ENCODE data around the gene ANKRD12. TPM values are rescaled to one million over a fixed set of nuclear protein-coding genes. Genes with fewer than 3 reads are reported as not detected.
A peak's percentile ranks its signal among the peaks of the same experiment; 100 is the strongest.

ANKRD12 gene
- total RNA-seq, 6 donors from 2014 or later: 32.8 to 80.7 (median 65.6) TPM

DNA sequence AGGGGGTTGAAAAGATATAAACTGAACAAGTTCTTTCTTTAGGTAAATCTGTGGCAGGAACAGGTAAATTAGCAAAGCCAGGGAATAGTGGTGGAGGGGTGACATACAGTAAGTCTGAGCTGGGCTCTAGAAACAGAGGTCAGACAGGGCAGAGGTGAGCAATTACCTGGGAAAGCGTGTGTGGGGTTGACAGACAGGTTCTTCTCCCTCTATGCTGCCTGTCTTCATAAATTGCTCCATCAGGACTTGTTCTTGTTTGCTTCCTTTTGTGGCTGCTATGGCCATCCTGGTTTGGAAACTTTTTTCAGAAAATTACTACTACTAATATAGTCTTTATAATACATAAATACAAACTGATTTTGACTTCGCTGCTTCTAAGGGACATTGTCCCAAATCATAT is 3.4 kb upstream of the ANKRD12 start:
- H3K27ac ChIP-seq: peak overlapping the region in 1 of 4 donors; percentile 11
- ATAC-seq (ENCODE audit: low FRiP score in 2 of 2): no peak
- no peaks in the 10 kb centered on the region for H3K9me3 ChIP-seq
- DNase-seq: no peak
- H3K4me3 ChIP-seq: no peak overlapping the region
- TF ChIP-seq EP300 (IDR thresholded peaks at IDR 0.05) (no peak), POLR2AphosphoS5 (IDR thresholded peaks at IDR 0.05) (no peak), POLR2A (IDR thresholded peaks at IDR 0.05) (no peak)
- TF ChIP-seq, protein P1, sequence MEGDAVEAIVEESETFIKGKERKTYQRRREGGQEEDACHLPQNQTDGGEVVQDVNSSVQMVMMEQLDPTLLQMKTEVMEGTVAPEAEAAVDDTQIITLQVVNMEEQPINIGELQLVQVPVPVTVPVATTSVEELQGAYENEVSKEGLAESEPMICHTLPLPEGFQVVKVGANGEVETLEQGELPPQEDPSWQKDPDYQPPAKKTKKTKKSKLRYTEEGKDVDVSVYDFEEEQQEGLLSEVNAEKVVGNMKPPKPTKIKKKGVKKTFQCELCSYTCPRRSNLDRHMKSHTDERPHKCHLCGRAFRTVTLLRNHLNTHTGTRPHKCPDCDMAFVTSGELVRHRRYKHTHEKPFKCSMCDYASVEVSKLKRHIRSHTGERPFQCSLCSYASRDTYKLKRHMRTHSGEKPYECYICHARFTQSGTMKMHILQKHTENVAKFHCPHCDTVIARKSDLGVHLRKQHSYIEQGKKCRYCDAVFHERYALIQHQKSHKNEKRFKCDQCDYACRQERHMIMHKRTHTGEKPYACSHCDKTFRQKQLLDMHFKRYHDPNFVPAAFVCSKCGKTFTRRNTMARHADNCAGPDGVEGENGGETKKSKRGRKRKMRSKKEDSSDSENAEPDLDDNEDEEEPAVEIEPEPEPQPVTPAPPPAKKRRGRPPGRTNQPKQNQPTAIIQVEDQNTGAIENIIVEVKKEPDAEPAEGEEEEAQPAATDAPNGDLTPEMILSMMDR (IDR thresholded peaks at IDR 0.05): no peak
- no peaks in the 10 kb centered on the region for H3K27me3 ChIP-seq
- H3K4me1 ChIP-seq: peaks cover 6 to 15% (median 13%) of the 10 kb centered on the region in 4 donors
- WGBS, 2 donors: 80 to 90% methylated on average over 2 of the region's 2 CpGs
- peaks cover 3 to 45% (median 12%) of the 10 kb centered on the region in 4 donors for H3K36me3 ChIP-seq

DNA sequence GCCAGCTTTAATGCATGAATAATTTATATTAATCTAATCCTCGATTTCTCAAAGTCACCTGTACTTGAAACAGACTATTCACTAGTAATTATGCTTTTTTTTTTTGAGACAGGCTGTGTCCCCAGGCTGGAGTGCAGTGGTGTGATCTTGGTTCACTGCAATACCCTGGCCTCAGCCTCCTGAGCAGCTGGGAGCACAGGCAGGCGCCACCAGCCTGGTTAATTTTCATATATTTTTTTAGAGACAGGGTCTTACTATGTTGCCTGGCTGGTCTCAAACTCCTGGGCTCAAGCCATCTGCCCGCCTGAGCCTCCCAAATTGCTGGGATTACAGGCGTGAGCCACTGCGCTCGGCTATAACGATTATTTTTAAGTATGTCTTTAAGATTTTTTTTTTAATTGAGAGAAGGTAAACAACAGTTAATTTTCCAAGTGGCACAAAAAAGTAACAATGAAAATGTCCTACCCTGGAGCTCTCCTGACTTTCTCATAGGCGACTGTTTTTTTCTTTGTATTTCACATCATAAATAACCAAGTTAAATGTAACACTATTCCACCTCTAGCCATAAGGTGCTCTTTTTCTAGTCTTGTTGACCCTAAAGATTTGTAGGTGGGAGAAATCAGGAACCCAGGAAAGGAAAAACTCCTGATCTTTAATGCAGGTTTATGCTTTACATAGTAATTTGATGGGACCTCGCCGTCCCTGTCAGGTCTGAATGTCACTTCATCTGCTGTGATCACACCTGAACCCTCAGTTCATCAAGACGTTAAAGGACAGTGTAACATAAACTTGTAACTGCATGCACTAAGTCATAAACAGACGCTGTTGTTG is 1.3 kb upstream of the ANKRD12 start:
- Histone ChIP-seq H3K4me3 (peak overlapping the region; percentile 54 to 83 (median 82)), H3K9me3 (no peaks in the 10 kb centered on the region), H3K4me1 (peaks cover 22 to 36% (median 33%) of the 10 kb centered on the region in 4 donors), H3K27me3 (no peaks in the 10 kb centered on the region), H3K36me3 (peaks cover 0 to 25% (median 5%) of the 10 kb centered on the region in 4 donors), H3K27ac (peak overlapping the region; percentile 98 to 100 (median 99))
- 58 to 59% methylated on average over 12 of the region's 12 CpGs for WGBS, 2 donors
- TF ChIP-seq POLR2AphosphoS5 (IDR thresholded peaks at IDR 0.05): no peak
- no peak for TF ChIP-seq POLR2A (IDR thresholded peaks at IDR 0.05)
- TF ChIP-seq, protein P1 (IDR thresholded peaks at IDR 0.05): no peak
- TF ChIP-seq EP300 (IDR thresholded peaks at IDR 0.05): no peak
- no peak for DNase-seq
- ATAC-seq (ENCODE audit: low FRiP score in 2 of 2): no peak

DNA sequence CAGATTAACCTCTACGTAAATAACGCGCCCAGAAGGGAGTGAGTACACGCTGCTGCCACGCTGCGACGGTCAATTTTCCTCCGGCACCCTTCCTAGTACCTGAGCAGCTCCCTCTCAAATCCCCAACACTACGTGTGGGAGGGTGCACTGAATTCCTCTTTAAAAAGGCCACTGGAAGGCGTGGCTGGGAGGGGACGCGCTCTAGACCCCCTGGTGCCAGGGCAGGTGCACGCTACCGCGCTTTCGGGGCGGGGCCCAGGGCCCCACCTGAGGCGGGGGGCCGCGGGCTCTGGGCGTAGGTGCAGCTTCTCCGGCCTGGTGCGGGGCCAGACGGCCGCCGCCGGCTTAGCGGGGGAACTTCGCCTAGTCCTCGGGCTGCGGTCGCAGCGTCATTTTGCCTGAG is 668 bp upstream of the ANKRD12 start:
- H3K4me3 ChIP-seq: peak overlapping the region; percentile 54 to 83 (median 82)
- ATAC-seq (ENCODE audit: low FRiP score in 2 of 2) (peak; percentile 30 to 73), DNase-seq (peak in 1 of 2 donors; percentile 93)
- peak overlapping the region; percentile 98 to 100 (median 99) for H3K27ac ChIP-seq
- peaks cover 26 to 42% (median 37%) of the 10 kb centered on the region in 4 donors for H3K4me1 ChIP-seq
- TF ChIP-seq, protein P1 (IDR thresholded peaks at IDR 0.05): no peak
- TF ChIP-seq POLR2A (IDR thresholded peaks at IDR 0.05): no peak
- TF ChIP-seq POLR2AphosphoS5 (IDR thresholded peaks at IDR 0.05): no peak
- TF ChIP-seq EP300 (IDR thresholded peaks at IDR 0.05): no peak
- H3K36me3 ChIP-seq: peaks cover 0 to 19% (median 3%) of the 10 kb centered on the region in 4 donors
- H3K9me3 ChIP-seq: no peaks in the 10 kb centered on the region
- H3K27me3 ChIP-seq: no peaks in the 10 kb centered on the region
- 2% methylated on average over 10 to 33 of the region's 33 CpGs for WGBS, 2 donors

DNA sequence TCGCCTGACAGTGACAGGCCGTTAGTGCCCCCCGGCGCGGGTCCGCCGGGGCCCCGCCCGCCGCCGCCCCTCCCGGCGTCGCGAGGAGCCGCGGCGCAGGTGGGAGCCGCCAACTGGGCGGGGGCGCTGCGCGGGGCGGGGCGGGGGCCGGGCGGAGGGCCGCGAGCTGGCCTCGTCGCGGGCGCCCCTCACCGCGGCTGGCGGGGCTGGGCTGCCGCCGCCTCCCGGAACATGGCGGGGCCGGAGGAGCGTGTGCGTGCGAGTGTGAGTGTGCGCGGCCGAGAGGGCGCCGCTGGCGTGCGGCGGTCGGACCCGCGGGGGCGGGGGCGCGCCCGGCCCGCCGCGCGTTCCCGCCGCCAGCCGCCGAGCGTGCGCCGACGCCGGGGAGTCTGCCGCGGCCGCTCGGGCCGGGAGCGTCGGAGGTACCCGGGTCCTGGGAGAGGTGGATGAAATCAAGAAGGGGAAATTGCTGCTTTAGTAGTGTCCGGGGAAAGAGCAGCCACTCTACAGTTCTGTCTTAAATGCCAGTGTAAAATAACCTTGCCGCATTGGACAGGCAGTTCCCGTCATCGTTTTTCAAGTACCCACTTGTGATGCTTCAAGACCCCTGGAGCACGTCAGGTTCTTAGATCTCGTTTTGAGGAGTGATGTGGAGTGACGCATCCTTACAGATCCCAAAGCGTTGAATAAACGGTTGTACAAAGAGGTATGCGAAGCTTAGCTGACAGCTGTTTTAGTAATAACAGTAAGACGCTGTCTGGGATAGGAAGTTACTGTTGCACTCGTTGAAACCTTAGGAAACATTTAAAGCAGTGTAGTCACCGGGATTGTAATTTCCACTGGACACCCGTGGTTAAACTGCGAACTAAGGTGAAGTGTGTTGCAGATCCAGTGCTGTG is 836 bp downstream of the ANKRD12 start:
- ATAC-seq (ENCODE audit: low FRiP score in 2 of 2) (peak; percentile 3 to 50), DNase-seq (peak; percentile 63 to 94)
- H3K36me3 ChIP-seq: peaks cover 0 to 8% (median under 1%) of the 10 kb centered on the region in 4 donors
- no peaks in the 10 kb centered on the region for H3K27me3 ChIP-seq
- TF ChIP-seq, protein P1 (IDR thresholded peaks at IDR 0.05): no peak
- TF ChIP-seq POLR2AphosphoS5 (IDR thresholded peaks at IDR 0.05) (peak; percentile 57 to 61), POLR2A (IDR thresholded peaks at IDR 0.05) (peak in 3 of 4 donors; percentile 10 to 55 (median 43)), EP300 (IDR thresholded peaks at IDR 0.05) (no peak)
- WGBS, 2 donors: 0 to 1% methylated on average over 26 to 30 of the region's 95 CpGs
- peak overlapping the region; percentile 54 to 83 (median 78) for H3K4me3 ChIP-seq
- peak overlapping the region; percentile 98 to 100 (median 99) for H3K27ac ChIP-seq
- no peaks in the 10 kb centered on the region for H3K9me3 ChIP-seq
- peaks cover 41 to 57% (median 50%) of the 10 kb centered on the region in 4 donors for H3K4me1 ChIP-seq

Measured in upper lobe of left lung (tissue), 6 donors.